Neutrophil (primary cell): ENCODE results near the gene MEGF6.

Experiments
- H3K27ac ChIP-seq: fragments of 200-600 bp; sonication (generic); 2 replicates; pipeline ENCODE4 v1.5.1; 2016; ENCODE audit warnings: mild to moderate bottlenecking, moderate library complexity
- H3K27me3 ChIP-seq: fragments of 200-600 bp; sonication (generic); 2 replicates; pipeline ENCODE4 v1.6.0; 2016; ENCODE audit warnings: mild to moderate bottlenecking
- H3K36me3 ChIP-seq: fragments of 200-600 bp; sonication (generic); 2 replicates; pipeline ENCODE4 v1.5.1; 2017
- H3K4me1 ChIP-seq, 2 experiments: fragments of 200-600 bp in 1 of 2; sonication (generic) in 1 of 2; 1 replicate in 1 of 2; 2 replicates in 1 of 2; pipeline versions ENCODE4 v1.5.1 to v1.6.1; 2013 to 2016; ENCODE audit warnings: low read depth in 1 of 2, low read length in 1 of 2, mild to moderate bottlenecking in 1 of 2, moderate library complexity in 1 of 2; ENCODE audit not compliant: control insufficient read depth in 1 of 2, insufficient read depth in 1 of 2
- H3K4me3 ChIP-seq, 2 experiments: fragments of 200-600 bp in 1 of 2; sonication (generic) in 1 of 2; 1 replicate in 1 of 2; 2 replicates in 1 of 2; pipeline ENCODE4 v1.5.1; 2013 to 2016; ENCODE audit warnings: low read depth in 1 of 2, low read length in 1 of 2, mild to moderate bottlenecking in 1 of 2, moderate library complexity in 1 of 2
- H3K9me3 ChIP-seq: fragments of 200-600 bp; sonication (generic); 2 replicates; pipeline ENCODE4 v1.5.1; 2016
- CTCF ChIP-seq: fragments of 200-600 bp; sonication (generic); IDR thresholded peaks from 2 replicates; pipeline ENCODE4 v1.5.1; 2016; ENCODE audit warnings: antibody characterized with exemption

Gene MEGF6

GRCh38 chr1:3596663-3597598 lies 14.4 kb downstream of the MEGF6 start:
- no peaks in the 10 kb centered on the region for H3K36me3 ChIP-seq
- no peak overlapping the region for H3K27ac ChIP-seq
- H3K9me3 ChIP-seq = no peaks in the 10 kb centered on the region
- H3K4me1 ChIP-seq = peaks cover 33 to 35% of the 10 kb centered on the region in 2 experiments
- H3K4me3 ChIP-seq = peak overlapping the region in 1 of 2 experiments; percentile 25
- peaks cover 4% of the 10 kb centered on the region for H3K27me3 ChIP-seq
- TF ChIP-seq CTCF = no peak

GRCh38 chr1:3595949-3596348 lies 15.4 kb downstream of the MEGF6 start:
- no peak for TF ChIP-seq CTCF
- Histone ChIP-seq H3K4me1 (peaks cover 24 to 25% of the 10 kb centered on the region in 2 experiments), H3K36me3 (no peaks in the 10 kb centered on the region), H3K27ac (no peak overlapping the region), H3K9me3 (no peaks in the 10 kb centered on the region), H3K4me3 (no peak overlapping the region), H3K27me3 (peaks cover 4% of the 10 kb centered on the region)

GRCh38 chr1:3594706-3595377 lies 16.5 kb downstream of the MEGF6 start:
- Histone ChIP-seq H3K4me1 (peaks cover 24% of the 10 kb centered on the region in 2 experiments), H3K27ac (no peak overlapping the region), H3K4me3 (no peak overlapping the region), H3K27me3 (peaks cover 4% of the 10 kb centered on the region), H3K9me3 (no peaks in the 10 kb centered on the region), H3K36me3 (no peaks in the 10 kb centered on the region)
- TF ChIP-seq CTCF = no peak

- peaks cover 4% of the 10 kb centered on the region for H3K27me3 ChIP-seq
- no peak overlapping the region for H3K27ac ChIP-seq
- H3K4me1 ChIP-seq = peaks cover 24% of the 10 kb centered on the region in 2 experiments
- no peak overlapping the region for H3K4me3 ChIP-seq
- no peaks in the 10 kb centered on the region for H3K36me3 ChIP-seq
- TF ChIP-seq CTCF = no peak
- H3K9me3 ChIP-seq = no peaks in the 10 kb centered on the region
Measured at GRCh38 chr1:3593745-3594144, 17.6 kb downstream of the MEGF6 start.

GRCh38 chr1:3593334-3593733 lies 18.0 kb downstream of the MEGF6 start:
- H3K36me3 ChIP-seq = no peaks in the 10 kb centered on the region
- H3K9me3 ChIP-seq = no peaks in the 10 kb centered on the region
- peaks cover 4% of the 10 kb centered on the region for H3K27me3 ChIP-seq
- TF ChIP-seq CTCF = no peak
- no peak overlapping the region for H3K4me3 ChIP-seq
- H3K27ac ChIP-seq = no peak overlapping the region
- H3K4me1 ChIP-seq = peaks cover 20 to 21% of the 10 kb centered on the region in 2 experiments
